ENCODE results near the gene STRN.

DNA sequence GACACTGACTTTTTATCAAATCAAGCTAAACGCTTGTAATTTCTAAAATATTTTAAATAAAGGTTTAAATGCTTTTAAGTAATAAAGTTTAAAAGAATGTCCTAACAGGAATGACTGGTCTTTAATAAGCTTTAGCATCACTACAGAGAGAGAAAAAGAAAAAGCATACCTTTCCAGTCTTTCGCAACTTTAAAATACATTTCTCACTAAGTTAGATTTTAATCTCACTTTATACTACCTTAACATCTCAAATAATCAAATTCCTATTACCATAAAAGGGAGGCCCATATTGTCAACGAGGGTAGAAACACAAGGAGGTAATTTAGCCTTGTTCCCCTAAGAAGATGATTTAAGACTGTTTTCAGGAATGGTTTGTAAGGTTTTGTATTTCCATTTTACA is 80.7 kb downstream of the STRN start:
- TF ChIP-seq CTCF (IDR thresholded peaks at IDR 0.05) (no peak), POLR2A (IDR thresholded peaks at IDR 0.05) (no peak)

All from thyroid gland (tissue), 4 donors.